ENCODE measurements around the gene MIEN1. TPM values are rescaled to one million over a fixed set of nuclear protein-coding genes. Genes with fewer than 3 reads are reported as not detected.

Gene MIEN1
- total RNA-seq, 1 experiment from 2014 or later = 40.6 TPM

- TF ChIP-seq, protein P1, sequence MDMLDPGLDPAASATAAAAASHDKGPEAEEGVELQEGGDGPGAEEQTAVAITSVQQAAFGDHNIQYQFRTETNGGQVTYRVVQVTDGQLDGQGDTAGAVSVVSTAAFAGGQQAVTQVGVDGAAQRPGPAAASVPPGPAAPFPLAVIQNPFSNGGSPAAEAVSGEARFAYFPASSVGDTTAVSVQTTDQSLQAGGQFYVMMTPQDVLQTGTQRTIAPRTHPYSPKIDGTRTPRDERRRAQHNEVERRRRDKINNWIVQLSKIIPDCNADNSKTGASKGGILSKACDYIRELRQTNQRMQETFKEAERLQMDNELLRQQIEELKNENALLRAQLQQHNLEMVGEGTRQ (CRISPR knock-in tag; IDR thresholded peaks at IDR 0.05) = no peak
- TF ChIP-seq ZNF425 (CRISPR knock-in tag; conservative IDR thresholded peaks at IDR 0.05) (no peak), ZNF423 (CRISPR knock-in tag; IDR thresholded peaks at IDR 0.05) (no peak), CREB1 (CRISPR knock-in tag; IDR thresholded peaks at IDR 0.05) (no peak)
Measured at GRCh38 chr17:39701784-39702422, 28.4 kb downstream of the MIEN1 start (continued).

- ChIA-PET CTCF (interaction anchor here (1.0 to 7.9 kb wide), 11 partner anchors 13 to 154 kb away, joined by 3 to 77 read pairs (median 6); partner anchors contain the start of genes MIEN1 and PGAP3), POLR2A (interaction anchor here (0.6 kb wide), 2 partner anchors 13 to 237 kb away, joined by 3 read pairs; partner anchors contain the start of gene PGAP3)
- Mint-ChIP-seq H3K4me1 (peaks cover 72% of the 10 kb centered on the region), H3K27me3 (ENCODE audit: low read depth) (no peaks in the 10 kb centered on the region), H3K27ac (peak overlapping the region; percentile 52), H3K4me3 (peak overlapping the region; percentile 95), H3K36me3 (peaks cover 3% of the 10 kb centered on the region; the same call in 1 of the 2 replicates), H3K9me3 (no peaks in the 10 kb centered on the region)
- ATAC-seq (no peak), DNase-seq (ENCODE audit: low spot score) (no peak)
- TF ChIP-seq ATF6 (CRISPR knock-in tag; IDR thresholded peaks at IDR 0.05) (no peak), NFYB (CRISPR knock-in tag; conservative IDR thresholded peaks at IDR 0.05; ENCODE audit: low read depth) (no peak), ZNF671 (CRISPR knock-in tag; IDR thresholded peaks at IDR 0.05) (no peak), NR3C1 (CRISPR knock-in tag; conservative IDR thresholded peaks at IDR 0.05; ENCODE audit: low read depth) (no peak), ERG (CRISPR knock-in tag; IDR thresholded peaks at IDR 0.05) (no peak), STAT6 (CRISPR knock-in tag; conservative IDR thresholded peaks at IDR 0.05; ENCODE audit: low read depth) (no peak), FOXP1 (CRISPR knock-in tag; IDR thresholded peaks at IDR 0.05; ENCODE audit: borderline replicate concordance) (no peak), ZSCAN18 (CRISPR knock-in tag; IDR thresholded peaks at IDR 0.05) (no peak), CBFB (CRISPR knock-in tag; IDR thresholded peaks at IDR 0.05; ENCODE audit: low read depth) (no peak), ETV6 (CRISPR knock-in tag; IDR thresholded peaks at IDR 0.05) (no peak)
- TF ChIP-seq, protein P2, sequence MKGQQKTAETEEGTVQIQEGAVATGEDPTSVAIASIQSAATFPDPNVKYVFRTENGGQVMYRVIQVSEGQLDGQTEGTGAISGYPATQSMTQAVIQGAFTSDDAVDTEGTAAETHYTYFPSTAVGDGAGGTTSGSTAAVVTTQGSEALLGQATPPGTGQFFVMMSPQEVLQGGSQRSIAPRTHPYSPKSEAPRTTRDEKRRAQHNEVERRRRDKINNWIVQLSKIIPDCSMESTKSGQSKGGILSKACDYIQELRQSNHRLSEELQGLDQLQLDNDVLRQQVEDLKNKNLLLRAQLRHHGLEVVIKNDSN (CRISPR knock-in tag; IDR thresholded peaks at IDR 0.05) = no peak
- TF ChIP-seq, protein P3, sequence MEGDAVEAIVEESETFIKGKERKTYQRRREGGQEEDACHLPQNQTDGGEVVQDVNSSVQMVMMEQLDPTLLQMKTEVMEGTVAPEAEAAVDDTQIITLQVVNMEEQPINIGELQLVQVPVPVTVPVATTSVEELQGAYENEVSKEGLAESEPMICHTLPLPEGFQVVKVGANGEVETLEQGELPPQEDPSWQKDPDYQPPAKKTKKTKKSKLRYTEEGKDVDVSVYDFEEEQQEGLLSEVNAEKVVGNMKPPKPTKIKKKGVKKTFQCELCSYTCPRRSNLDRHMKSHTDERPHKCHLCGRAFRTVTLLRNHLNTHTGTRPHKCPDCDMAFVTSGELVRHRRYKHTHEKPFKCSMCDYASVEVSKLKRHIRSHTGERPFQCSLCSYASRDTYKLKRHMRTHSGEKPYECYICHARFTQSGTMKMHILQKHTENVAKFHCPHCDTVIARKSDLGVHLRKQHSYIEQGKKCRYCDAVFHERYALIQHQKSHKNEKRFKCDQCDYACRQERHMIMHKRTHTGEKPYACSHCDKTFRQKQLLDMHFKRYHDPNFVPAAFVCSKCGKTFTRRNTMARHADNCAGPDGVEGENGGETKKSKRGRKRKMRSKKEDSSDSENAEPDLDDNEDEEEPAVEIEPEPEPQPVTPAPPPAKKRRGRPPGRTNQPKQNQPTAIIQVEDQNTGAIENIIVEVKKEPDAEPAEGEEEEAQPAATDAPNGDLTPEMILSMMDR (IDR thresholded peaks at IDR 0.05) = no peak
- TF ChIP-seq, protein P4, sequence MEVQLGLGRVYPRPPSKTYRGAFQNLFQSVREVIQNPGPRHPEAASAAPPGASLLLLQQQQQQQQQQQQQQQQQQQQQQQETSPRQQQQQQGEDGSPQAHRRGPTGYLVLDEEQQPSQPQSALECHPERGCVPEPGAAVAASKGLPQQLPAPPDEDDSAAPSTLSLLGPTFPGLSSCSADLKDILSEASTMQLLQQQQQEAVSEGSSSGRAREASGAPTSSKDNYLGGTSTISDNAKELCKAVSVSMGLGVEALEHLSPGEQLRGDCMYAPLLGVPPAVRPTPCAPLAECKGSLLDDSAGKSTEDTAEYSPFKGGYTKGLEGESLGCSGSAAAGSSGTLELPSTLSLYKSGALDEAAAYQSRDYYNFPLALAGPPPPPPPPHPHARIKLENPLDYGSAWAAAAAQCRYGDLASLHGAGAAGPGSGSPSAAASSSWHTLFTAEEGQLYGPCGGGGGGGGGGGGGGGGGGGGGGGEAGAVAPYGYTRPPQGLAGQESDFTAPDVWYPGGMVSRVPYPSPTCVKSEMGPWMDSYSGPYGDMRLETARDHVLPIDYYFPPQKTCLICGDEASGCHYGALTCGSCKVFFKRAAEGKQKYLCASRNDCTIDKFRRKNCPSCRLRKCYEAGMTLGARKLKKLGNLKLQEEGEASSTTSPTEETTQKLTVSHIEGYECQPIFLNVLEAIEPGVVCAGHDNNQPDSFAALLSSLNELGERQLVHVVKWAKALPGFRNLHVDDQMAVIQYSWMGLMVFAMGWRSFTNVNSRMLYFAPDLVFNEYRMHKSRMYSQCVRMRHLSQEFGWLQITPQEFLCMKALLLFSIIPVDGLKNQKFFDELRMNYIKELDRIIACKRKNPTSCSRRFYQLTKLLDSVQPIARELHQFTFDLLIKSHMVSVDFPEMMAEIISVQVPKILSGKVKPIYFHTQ (CRISPR knock-in tag; IDR thresholded peaks at IDR 0.05) = no peak
Measured at GRCh38 chr17:39701012-39701783, 29.1 kb downstream of the MIEN1 start.

Measured in WTC11 (cell line).